ENCODE data around the gene ABHD13.
A peak's percentile ranks its signal among the peaks of the same experiment; 100 is the strongest.
"Not testable (repeated sequence)": the region's sequence is repeated elsewhere in the genome, so short reads cannot be mapped to it uniquely, and the experiment has no call there.

ABHD13 gene

GRCh38 chr13:108218044-108218974 lies at the start of gene ABHD13:
ABHD13 (plus strand) TSS chr13:108218392; CDS start chr13:108229219, 10,827 bp downstream.
- peak; percentile 91 for DNase-seq

GRCh38 chr13:108168929-108169328 lies 49.3 kb upstream of the ABHD13 start:
- no peak for DNase-seq

- DNase-seq = no peak
Measured at GRCh38 chr13:108176685-108177274, 41.4 kb upstream of the ABHD13 start.

DNA sequence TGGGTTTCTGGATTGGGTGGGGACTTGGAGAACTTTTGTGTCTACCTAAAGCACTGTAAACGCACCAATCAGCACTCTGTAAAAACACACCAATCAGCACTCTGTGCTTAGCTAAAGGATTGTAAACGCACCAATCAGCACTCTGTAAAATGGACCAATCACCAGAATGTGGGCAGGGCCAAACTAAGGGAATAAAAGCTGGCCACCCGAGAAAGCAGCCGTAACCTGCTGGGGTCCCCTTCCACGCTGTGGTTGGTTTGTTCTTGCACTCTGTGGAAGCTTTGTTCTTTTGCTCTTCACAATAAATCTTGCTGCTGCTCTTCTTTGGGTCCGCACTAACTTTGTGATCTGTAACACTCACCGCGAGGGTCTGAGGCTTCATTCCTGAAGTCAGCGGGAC lies 40.1 kb upstream of the ABHD13 start:
- no peak for DNase-seq

DNA sequence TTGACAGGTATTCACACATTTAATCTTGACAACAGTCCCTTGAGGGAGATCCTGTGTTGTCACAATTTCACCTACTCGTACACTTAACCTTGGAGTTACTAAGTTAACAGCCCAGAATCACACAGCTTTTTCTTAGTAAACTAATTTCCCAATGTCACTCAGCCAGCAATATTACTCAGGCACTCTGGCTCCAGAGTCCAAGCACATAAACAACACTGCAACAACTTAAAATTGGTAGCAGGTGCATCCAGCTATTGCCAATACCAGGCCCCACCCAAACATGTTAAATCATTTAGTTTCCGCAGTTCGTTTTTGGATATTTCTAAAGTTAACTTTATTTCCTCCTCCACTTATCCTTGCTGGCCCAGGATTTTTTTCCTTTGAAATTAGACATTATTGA lies 35.5 kb upstream of the ABHD13 start:
- no peak for DNase-seq

DNA sequence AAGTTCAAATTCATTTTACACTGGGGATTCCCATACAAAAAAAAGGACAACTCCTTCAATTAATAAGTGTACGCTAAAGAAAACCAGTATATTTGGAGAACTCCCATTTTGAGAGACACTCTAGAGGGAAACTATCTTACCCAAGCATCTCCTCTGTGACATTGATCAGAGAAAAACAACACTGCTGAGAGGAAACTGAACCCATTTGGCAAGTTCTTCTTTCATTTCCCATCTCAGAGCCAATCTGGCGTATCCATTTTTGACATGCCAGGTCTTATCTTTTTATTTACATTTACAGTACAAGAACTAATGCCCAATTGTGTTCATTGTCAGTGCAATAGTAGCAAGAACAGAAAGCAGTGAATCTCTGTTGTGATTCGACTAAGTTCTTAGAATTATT lies 33.0 kb upstream of the ABHD13 start:
- DNase-seq = no peak

GRCh38 chr13:108188260-108188659 lies 29.9 kb upstream of the ABHD13 start:
- DNase-seq = no peak

- no peak for DNase-seq
Measured at GRCh38 chr13:108190897-108191296, 27.3 kb upstream of the ABHD13 start.

- no peak for DNase-seq
Measured at GRCh38 chr13:108193806-108194205, 24.4 kb upstream of the ABHD13 start.

GRCh38 chr13:108194435-108194936 lies 23.7 kb upstream of the ABHD13 start:
- DNase-seq = no peak

GRCh38 chr13:108195146-108195545 lies 23.0 kb upstream of the ABHD13 start:
- DNase-seq = no peak

GRCh38 chr13:108195861-108196260 lies 22.3 kb upstream of the ABHD13 start:
- no peak for DNase-seq

GRCh38 chr13:108200781-108201398 lies 17.3 kb upstream of the ABHD13 start:
- no peak for DNase-seq

DNA sequence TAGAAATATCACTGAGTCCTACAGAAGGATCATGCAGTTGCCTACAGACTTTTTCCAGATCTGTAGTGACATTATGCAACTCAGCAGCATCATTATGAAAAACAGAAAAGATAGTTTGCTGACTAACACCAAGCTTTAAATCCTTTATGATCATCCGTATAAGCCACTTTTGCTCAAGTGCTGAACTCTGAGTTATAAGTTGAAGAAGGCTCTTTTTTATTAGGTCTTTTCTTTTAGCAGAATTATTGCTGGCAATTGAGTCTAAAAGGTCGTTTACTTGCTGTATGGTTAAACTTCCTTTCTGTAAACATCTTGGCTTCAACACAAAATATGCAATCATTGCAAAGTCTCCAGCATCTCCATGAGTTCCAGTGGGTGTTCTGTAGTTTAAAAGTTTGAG lies 7.6 kb upstream of the ABHD13 start:
- no peak for DNase-seq

GRCh38 chr13:108212886-108213285 lies 5.3 kb upstream of the ABHD13 start:
- no peak for DNase-seq

DNA sequence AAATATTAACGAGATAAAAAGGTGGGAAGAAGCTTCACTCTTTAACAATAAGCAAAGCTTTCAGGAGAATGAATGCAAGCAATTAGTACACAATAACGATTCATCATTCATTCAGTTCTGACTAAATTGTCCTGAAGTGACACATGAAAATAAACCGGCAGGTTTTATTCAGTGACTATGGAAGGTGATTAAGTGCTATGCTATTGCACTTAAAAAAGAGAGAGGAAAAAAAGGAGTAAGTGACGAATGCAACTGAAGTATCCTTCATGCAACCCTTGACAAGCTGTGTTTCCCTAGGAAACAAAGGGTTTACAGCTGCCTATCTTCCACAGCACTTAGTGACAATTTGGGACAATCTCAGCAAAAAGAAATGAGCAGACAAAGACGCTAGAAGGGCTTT lies 4.2 kb upstream of the ABHD13 start:
- DNase-seq = no peak

DNA sequence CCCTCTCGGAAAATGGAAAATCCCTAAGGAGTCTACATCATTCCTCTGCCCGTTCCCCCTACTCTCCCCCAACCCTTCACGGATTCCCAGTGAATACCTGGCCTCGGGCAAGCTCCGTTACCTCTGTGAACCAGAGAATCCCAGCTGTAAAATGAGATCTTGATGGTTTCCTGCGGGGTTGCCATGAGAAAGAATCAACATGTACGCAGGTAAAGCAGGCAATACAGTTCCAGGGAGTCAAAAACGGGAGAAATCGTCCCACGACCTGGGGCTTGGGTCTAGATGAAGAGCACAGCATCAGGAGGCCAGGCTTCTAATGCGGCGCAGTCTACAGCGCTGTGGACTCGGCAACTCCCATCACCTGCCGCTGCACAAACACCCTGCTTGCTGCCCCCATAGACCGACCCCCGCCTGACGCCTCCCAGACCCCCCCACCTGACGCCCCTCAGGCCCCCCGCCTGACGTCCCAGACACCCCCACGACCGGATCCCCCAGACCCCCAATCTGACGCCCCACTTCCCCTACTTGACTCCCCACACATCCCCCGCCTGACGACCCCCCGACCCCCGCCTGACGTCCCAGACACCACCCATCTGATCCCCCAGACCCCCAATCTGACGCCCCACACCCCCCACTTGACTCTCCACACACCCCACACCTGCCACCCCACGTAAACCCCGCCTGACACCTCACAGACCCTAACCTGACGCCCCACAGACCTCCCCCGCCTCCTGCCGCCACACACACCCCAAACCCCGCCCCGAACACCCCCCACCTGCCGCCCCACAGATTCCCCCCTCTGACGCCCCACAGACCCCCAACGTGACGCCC lies 3.5 kb upstream of the ABHD13 start:
- no peak for DNase-seq

DNA sequence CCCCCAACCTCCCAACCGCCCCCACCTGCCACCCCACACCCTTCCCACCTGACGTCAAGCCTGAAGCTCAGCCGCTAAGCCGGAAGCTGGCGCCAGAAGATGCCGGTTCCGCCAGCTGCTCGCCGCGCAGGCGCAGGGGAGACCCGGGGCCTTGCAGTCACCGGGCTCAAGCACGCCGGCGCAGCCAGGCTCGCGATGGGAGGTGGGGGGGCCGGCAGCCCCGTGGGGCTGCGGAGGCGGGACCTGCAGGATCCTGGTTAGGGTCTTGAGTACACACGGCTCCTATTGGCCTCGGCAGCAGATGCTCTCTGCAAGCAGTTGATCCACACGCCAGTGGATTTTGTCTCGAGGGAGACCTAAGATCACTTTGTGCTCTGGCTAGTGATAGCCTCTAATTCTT lies 2.8 kb upstream of the ABHD13 start, which contains the start of gene LIG4:
Gene LIG4 (minus strand): TSS at position 101 of the 400 bp plus-strand sequence. CDS start 4,268 bp downstream, outside the sequence.
- DNase-seq = peak; percentile 92

- not testable (repeated sequence) for DNase-seq
Measured at GRCh38 chr13:108217307-108218043, 717 bp upstream of the ABHD13 start.

- DNase-seq = no peak
Measured at GRCh38 chr13:108220041-108220440, 1.8 kb downstream of the ABHD13 start.

- DNase-seq = no peak
Measured at GRCh38 chr13:108223687-108224503, 5.7 kb downstream of the ABHD13 start.

All from NCI-H2171 (cell line).